GM23248 (cell line): Measurements from ENCODE around the gene GABRR2. TPM values are rescaled to one million over a fixed set of nuclear protein-coding genes. Genes with fewer than 3 reads are reported as not detected.

Experiments used
- DNase-seq: peaks from one replicate; pipeline ENCODE4 v3.0.0-alpha.2; 2015
- H2AFZ ChIP-seq: fragments of 200-600 bp; sonication (generic); 2 replicates; pipeline ENCODE4 v1.6.1; 2016; ENCODE audit warnings: antibody characterized with exemption
- H3F3A ChIP-seq: fragments of 200-600 bp; sonication (generic); 2 replicates; pipeline ENCODE4 v1.6.1; 2016; ENCODE audit warnings: mild to moderate bottlenecking, antibody characterized with exemption, mixed run types; ENCODE audit not compliant: insufficient read depth
- H3K27ac ChIP-seq: fragments of 200-600 bp; sonication (generic); 2 replicates; pipeline ENCODE4 v1.5.1; 2016; ENCODE audit warnings: mild to moderate bottlenecking
- H3K27me3 ChIP-seq: fragments of 200-600 bp; sonication (generic); replicated peaks from 2 replicates; pipeline ENCODE4 v1.6.1; 2016; ENCODE audit warnings: mild to moderate bottlenecking; ENCODE audit not compliant: insufficient read depth
- H3K36me3 ChIP-seq: fragments of 200-600 bp; sonication (generic); 2 replicates; pipeline ENCODE4 v1.6.1; 2016; ENCODE audit warnings: low read depth, mild to moderate bottlenecking
- H3K4me1 ChIP-seq: fragments of 200-600 bp; sonication (generic); 2 replicates; pipeline ENCODE4 v1.6.1; 2016; ENCODE audit warnings: mild to moderate bottlenecking; ENCODE audit not compliant: insufficient read depth
- H3K4me2 ChIP-seq: fragments of 200-600 bp; sonication (generic); one replicate; pipeline ENCODE4 v1.6.1; 2016; ENCODE audit warnings: mild to moderate bottlenecking; ENCODE audit not compliant: unreplicated experiment
- H3K4me3 ChIP-seq: fragments of 200-600 bp; sonication (generic); 2 replicates; pipeline ENCODE4 v1.5.1; 2016; ENCODE audit warnings: mild to moderate bottlenecking
- H3K79me2 ChIP-seq: fragments of 200-600 bp; sonication (generic); 2 replicates; pipeline ENCODE4 v1.6.1; 2016; ENCODE audit warnings: mild to moderate bottlenecking; ENCODE audit not compliant: insufficient read depth
- H3K9ac ChIP-seq: fragments of 200-600 bp; sonication (generic); 2 replicates; pipeline ENCODE4 v1.6.1; 2016; ENCODE audit warnings: mild to moderate bottlenecking
- H3K9me2 ChIP-seq: fragments of 200-600 bp; sonication (generic); 2 replicates; pipeline ENCODE4 v1.6.1; 2016; ENCODE audit warnings: mixed run types, mild to moderate bottlenecking, moderate library complexity; ENCODE audit not compliant: insufficient read depth
- H3K9me3 ChIP-seq: fragments of 200-600 bp; sonication (generic); one replicate; pipeline ENCODE4 v1.6.1; 2017; ENCODE audit warnings: low read depth
- H4K20me1 ChIP-seq: fragments of 200-600 bp; sonication (generic); 2 replicates; pipeline ENCODE4 v1.6.0; 2016; ENCODE audit not compliant: insufficient read depth
- EZH2 ChIP-seq: fragments of 200-600 bp; sonication (generic); IDR thresholded peaks from 2 replicates; pipeline ENCODE4 v1.6.1; 2018; ENCODE audit warnings: antibody characterized with exemption, mild to moderate bottlenecking; ENCODE audit not compliant: insufficient read depth, poor library complexity, severe bottlenecking
- EZH2phosphoT487 ChIP-seq: fragments of 200-600 bp; sonication (generic); IDR thresholded peaks from 2 replicates; pipeline ENCODE4 v1.6.1; 2018; ENCODE audit warnings: antibody characterized with exemption, moderate library complexity, mild to moderate bottlenecking, low read depth; ENCODE audit not compliant: insufficient read depth
- WGBS, 2 experiments: methylation state at CpG; one replicate each; pipeline ENCODE4 v1.1.6; 2015 to 2017; ENCODE audit warnings: low lambda C conversion rate in 2 of 2, low coverage in 1 of 2; ENCODE audit errors: missing lambda C conversion rate in 2 of 2; 5-methylcytosine and 5-hydroxymethylcytosine counted together
- in situ Hi-C: fragments of 300-500 bp; cut with MboI; formaldehyde crosslinking; loops from 2 replicates; pipeline ENCODE4 v1.15.0; 2020
- polyA plus RNA-seq: library from polyadenylated mRNA; unstranded; fragments of >200 nt; fragmentation: Nextera tagmentation; extraction: Ambion mirVana; gene quantifications from 2 replicates; pipeline ENCODE4 v1.2.1, GENCODE V29; 2016
- total RNA-seq: library from RNA; depleted of rRNA; stranded (reverse); fragments of >200 nt; shearing (Covaris generic); gene quantifications from 2 replicates; pipeline ENCODE4 v1.2.3, GENCODE V29; 2014

The GABRR2 gene
- total and polyA plus RNA-seq, 2 experiments from 2014 or later = not detected

- WGBS, 2 experiments = 74 to 75% methylated on average over 9 of the region's 9 CpGs
- Histone ChIP-seq H3K27ac (no peak overlapping the region), H3K9me2 (no peaks in the 10 kb centered on the region), H3K4me2 (no peak overlapping the region), H3K36me3 (no peaks in the 10 kb centered on the region), H3K4me3 (no peak overlapping the region), H3K4me1 (no peaks in the 10 kb centered on the region), H3K9ac (no peak overlapping the region), H3K27me3 (peaks cover 12% of the 10 kb centered on the region; the same call in 1 of the 2 replicates), H4K20me1 (no peaks in the 10 kb centered on the region), H3K9me3 (no peaks in the 10 kb centered on the region), H2AFZ (no peak overlapping the region), H3K79me2 (no peaks in the 10 kb centered on the region), H3F3A (no peaks in the 10 kb centered on the region)
- in situ Hi-C loops = no loop called here
- DNase-seq = no peak
- TF ChIP-seq EZH2phosphoT487 (no peak), EZH2 (no peak)
These were observed 36.1 kb downstream of the GABRR2 start for GRCh38 chr6:89278956-89279355.

GRCh38 chr6:89275900-89276299, 39.2 kb downstream of the GABRR2 start:
- Histone ChIP-seq H3K27ac (no peak overlapping the region), H3K4me3 (no peak overlapping the region), H3F3A (no peaks in the 10 kb centered on the region), H3K36me3 (no peaks in the 10 kb centered on the region), H3K9ac (no peak overlapping the region), H3K9me2 (no peaks in the 10 kb centered on the region), H3K9me3 (no peaks in the 10 kb centered on the region), H3K4me2 (no peak overlapping the region), H3K79me2 (no peaks in the 10 kb centered on the region), H2AFZ (no peak overlapping the region), H3K27me3 (no peaks in the 10 kb centered on the region), H4K20me1 (no peaks in the 10 kb centered on the region), H3K4me1 (no peaks in the 10 kb centered on the region)
- TF ChIP-seq EZH2phosphoT487 = no peak
- no peak for TF ChIP-seq EZH2
- no peak for DNase-seq
- 60 to 72% methylated on average over 4 of the region's 4 CpGs for WGBS, 2 experiments
- in situ Hi-C loops = no loop called here

- in situ Hi-C loops = no loop called here
- H3K4me2 ChIP-seq = no peak overlapping the region
- no peaks in the 10 kb centered on the region for H3K4me1 ChIP-seq
- no peaks in the 10 kb centered on the region for H3K79me2 ChIP-seq
- H3F3A ChIP-seq = no peaks in the 10 kb centered on the region
- TF ChIP-seq EZH2 (no peak), EZH2phosphoT487 (no peak)
- WGBS, 2 experiments = 87 to 96% methylated on average over 3 of the region's 3 CpGs
- H3K9me2 ChIP-seq = no peaks in the 10 kb centered on the region
- H3K27ac ChIP-seq = no peak overlapping the region
- no peaks in the 10 kb centered on the region; the same call in 1 of the 2 replicates for H3K27me3 ChIP-seq
- H3K36me3 ChIP-seq = no peaks in the 10 kb centered on the region
- H3K9ac ChIP-seq = no peak overlapping the region
- no peaks in the 10 kb centered on the region for H3K9me3 ChIP-seq
- no peaks in the 10 kb centered on the region for H4K20me1 ChIP-seq
- no peak overlapping the region for H2AFZ ChIP-seq
- H3K4me3 ChIP-seq = no peak overlapping the region
- no peak for DNase-seq
These were observed 41.3 kb downstream of the GABRR2 start for GRCh38 chr6:89273816-89274215.

GRCh38 chr6:89272596-89272995, 42.5 kb downstream of the GABRR2 start:
- H3F3A ChIP-seq = no peaks in the 10 kb centered on the region
- WGBS, 2 experiments = 76 to 77% methylated on average over 11 of the region's 11 CpGs
- no peak for TF ChIP-seq EZH2phosphoT487
- TF ChIP-seq EZH2 = no peak
- no peaks in the 10 kb centered on the region for H4K20me1 ChIP-seq
- no peaks in the 10 kb centered on the region for H3K4me1 ChIP-seq
- H3K27ac ChIP-seq = no peak overlapping the region
- H3K9ac ChIP-seq = no peak overlapping the region
- H2AFZ ChIP-seq = no peak overlapping the region
- H3K36me3 ChIP-seq = no peaks in the 10 kb centered on the region
- H3K27me3 ChIP-seq = no peaks in the 10 kb centered on the region; the same call in 1 of the 2 replicates
- no peaks in the 10 kb centered on the region for H3K9me2 ChIP-seq
- no peaks in the 10 kb centered on the region for H3K79me2 ChIP-seq
- H3K9me3 ChIP-seq = no peaks in the 10 kb centered on the region
- H3K4me3 ChIP-seq = no peak overlapping the region
- H3K4me2 ChIP-seq = no peak overlapping the region
- in situ Hi-C loops = no loop called here
- no peak for DNase-seq
